GM10847 (cell line): ENCODE measurements around the gene GALNT4.

Experiments used
- POLR2A ChIP-seq: IDR thresholded peaks from 2 replicates; pipeline ENCODE4 v1.6.1; 2011; ENCODE audit not compliant: insufficient read length; ENCODE audit errors: extremely low read depth

Gene GALNT4

GRCh38 chr12:89516633-89517032 is 8.0 kb downstream of the GALNT4 start:
- no peak for TF ChIP-seq POLR2A

GRCh38 chr12:89514751-89515150 is 9.8 kb downstream of the GALNT4 start:
- TF ChIP-seq POLR2A, result no peak

GRCh38 chr12:89513544-89513943 is 11.1 kb downstream of the GALNT4 start:
- no peak for TF ChIP-seq POLR2A

- TF ChIP-seq POLR2A, result no peak
Observed at GRCh38 chr12:89507015-89507824, 17.4 kb downstream of the GALNT4 start.

- no peak for TF ChIP-seq POLR2A
Observed at GRCh38 chr12:89506050-89506449, 18.5 kb downstream of the GALNT4 start.

- no peak for TF ChIP-seq POLR2A
Observed at GRCh38 chr12:89504560-89505346, 19.8 kb downstream of the GALNT4 start.

- no peak for TF ChIP-seq POLR2A
Observed at GRCh38 chr12:89501793-89502192, 22.8 kb downstream of the GALNT4 start.

- no peak for TF ChIP-seq POLR2A
Observed at GRCh38 chr12:89499857-89500256, 24.7 kb downstream of the GALNT4 start.

- TF ChIP-seq POLR2A, result no peak
Observed at GRCh38 chr12:89497467-89497866, 27.1 kb downstream of the GALNT4 start.

- TF ChIP-seq POLR2A, result no peak
Observed at GRCh38 chr12:89497005-89497404, 27.6 kb downstream of the GALNT4 start.

- TF ChIP-seq POLR2A, result no peak
Observed at GRCh38 chr12:89494411-89495231, 30.0 kb downstream of the GALNT4 start.

- no peak for TF ChIP-seq POLR2A
Observed at GRCh38 chr12:89493670-89494302, 30.8 kb downstream of the GALNT4 start.

GRCh38 chr12:89492883-89493282 is 31.7 kb downstream of the GALNT4 start:
- TF ChIP-seq POLR2A, result no peak

GRCh38 chr12:89490922-89491321 is 33.7 kb downstream of the GALNT4 start:
- no peak for TF ChIP-seq POLR2A

- TF ChIP-seq POLR2A, result no peak
Observed at GRCh38 chr12:89486264-89486663, 38.3 kb downstream of the GALNT4 start.
